GM18868 (cell line): ENCODE measurements around the gene ATXN7L3B.

Experiments used
- ATAC-seq: cut with Tn5 transposase; IDR thresholded peaks from one replicate; pipeline ENCODE4 v1.9.1; 2021; ENCODE audit warnings: mild to moderate bottlenecking, moderate library complexity; ENCODE audit not compliant: unreplicated experiment

The ATXN7L3B gene

GRCh38 chr12:74547249-74547648, 9.6 kb downstream of the ATXN7L3B start:
- ATAC-seq = no peak

- no peak for ATAC-seq
Measured at GRCh38 chr12:74551291-74551690, 13.7 kb downstream of the ATXN7L3B start.

GRCh38 chr12:74552201-74552600, 14.6 kb downstream of the ATXN7L3B start:
- ATAC-seq = no peak

- ATAC-seq = no peak
Measured at GRCh38 chr12:74559728-74560127, 22.1 kb downstream of the ATXN7L3B start.

DNA sequence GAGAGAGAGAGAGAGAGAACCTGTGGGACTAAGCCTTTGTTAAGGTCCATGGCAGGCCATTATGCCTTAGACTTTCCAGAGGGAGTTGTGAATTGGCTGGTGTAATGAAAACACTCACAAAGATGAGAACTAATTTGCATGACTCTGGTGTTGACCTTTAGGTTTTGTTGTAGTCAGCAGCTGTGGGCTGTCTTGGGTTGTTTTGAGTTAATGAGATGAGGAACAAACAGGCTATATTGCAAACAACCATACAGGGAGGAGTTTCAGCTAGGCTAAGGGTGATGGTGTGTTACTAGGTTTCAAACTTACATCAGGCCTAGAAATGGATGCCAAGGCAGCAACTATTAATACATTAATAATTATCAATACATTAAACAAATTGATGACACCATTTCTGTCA, 26.3 kb downstream of the ATXN7L3B start:
- no peak for ATAC-seq

DNA sequence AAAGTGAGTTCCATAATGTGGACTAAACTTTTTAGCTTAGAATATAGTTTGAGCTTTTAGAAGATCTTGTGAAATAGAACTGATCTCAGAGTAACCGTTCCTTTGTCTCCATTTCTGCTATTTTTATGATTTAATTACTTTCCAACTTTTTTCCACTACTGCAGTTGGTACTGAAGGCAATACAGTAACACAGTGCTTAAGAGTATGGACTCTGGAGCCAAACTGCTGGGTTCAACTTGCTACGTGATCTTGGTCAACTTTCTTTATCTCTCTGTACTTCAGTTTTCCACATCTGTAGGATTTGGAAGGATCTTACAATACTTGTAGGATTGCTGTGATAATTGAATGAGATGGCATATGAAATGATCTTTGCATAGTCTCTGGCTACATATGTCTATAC, 40.9 kb downstream of the ATXN7L3B start:
- no peak for ATAC-seq

GRCh38 chr12:74579446-74579845, 41.8 kb downstream of the ATXN7L3B start:
- no peak for ATAC-seq

DNA sequence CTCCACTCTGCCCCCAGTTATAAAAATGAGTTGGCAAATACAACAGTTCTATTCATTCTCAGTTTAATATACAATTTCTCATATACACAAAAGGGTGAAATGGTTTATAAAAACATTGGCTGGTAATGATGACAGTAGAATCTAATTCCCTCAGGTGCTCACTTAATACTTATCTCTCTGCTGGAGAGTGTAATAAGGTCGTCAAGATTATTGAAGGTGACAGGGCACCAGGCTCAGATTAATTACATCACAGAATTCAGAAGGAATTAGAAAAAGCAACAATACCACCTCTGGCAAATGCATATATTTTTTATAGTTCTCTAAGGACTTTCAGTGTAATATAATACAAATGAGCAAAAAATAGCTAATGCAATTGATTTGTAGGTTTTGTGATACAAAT, 42.3 kb downstream of the ATXN7L3B start:
- ATAC-seq = no peak

- no peak for ATAC-seq
Measured at GRCh38 chr12:74581439-74581838, 43.8 kb downstream of the ATXN7L3B start.

DNA sequence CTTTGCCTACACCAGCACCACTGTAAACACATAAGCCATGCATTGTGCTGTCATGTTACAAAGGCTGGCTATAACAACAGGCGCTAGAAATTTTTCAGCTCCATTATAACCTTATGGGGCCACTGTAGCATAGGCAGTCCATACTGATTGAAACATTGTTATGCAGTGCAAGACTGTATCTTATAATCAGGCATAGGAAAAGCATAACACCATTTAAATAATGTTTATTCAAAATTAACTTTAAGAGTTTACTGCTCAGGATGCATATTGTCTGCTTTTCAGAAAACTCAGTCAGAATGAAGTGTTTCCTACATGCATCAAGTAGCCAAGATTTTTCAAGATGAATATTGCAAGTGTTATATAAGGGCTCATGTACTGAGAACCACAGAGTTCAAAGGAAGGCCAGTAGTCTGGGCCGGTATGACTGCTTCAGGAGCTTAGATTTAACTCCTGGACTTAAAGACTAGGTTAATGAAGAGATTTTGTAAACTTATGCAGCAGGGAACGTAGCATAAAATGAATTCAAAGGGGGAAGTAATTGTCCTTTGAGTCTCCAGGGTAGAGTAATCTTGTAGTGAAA, 46.9 kb downstream of the ATXN7L3B start:
- ATAC-seq = no peak

- ATAC-seq = no peak
Measured at GRCh38 chr12:74586251-74586650, 48.6 kb downstream of the ATXN7L3B start.
